Measurements from ENCODE around the gene FYN.

FYN gene

DNA sequence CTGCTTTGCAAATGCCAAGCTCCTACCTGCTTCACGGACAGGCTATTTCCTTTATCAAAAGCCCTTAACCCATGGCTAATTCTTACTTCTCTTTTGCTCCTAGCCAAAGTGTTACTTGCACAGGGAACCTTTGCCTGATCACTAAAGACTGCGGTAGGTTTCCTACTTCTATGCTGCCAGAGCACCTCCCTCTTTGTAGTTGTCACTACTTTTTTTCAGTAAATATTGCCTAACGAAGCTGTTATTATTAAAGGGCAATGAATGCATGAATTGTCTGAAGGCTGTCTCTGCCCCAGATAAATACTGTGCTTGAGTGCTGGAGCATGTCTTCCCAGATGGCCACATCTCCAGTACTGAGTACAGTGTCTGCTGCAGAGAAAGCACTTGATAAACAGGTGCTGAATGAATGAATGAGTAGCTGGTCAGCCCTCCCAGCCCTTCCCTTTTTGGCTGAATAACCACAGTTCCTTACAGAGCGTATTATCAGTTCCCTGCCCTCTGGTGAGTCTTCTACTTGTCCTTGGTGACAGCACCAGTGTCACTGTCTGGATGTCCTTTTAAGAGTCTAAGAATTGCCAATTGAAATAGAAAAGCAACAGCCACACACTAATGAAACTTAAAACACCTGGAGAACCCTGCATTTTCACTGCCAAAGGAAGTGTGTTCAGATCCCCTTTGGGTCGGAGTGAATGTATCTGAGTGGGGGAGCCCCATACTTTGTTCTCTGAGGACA, 194.0 kb downstream of the FYN start:
- no peak overlapping the region for H3K9ac ChIP-seq (ENCODE audit: low read length)
- H3K9me2 ChIP-seq (replicated peaks; ENCODE audit: insufficient read depth, low read length): no peaks in the 10 kb centered on the region
- H3K27ac ChIP-seq (ENCODE audit: low read depth, low read length): no peak overlapping the region
- TF ChIP-seq, protein P1, sequence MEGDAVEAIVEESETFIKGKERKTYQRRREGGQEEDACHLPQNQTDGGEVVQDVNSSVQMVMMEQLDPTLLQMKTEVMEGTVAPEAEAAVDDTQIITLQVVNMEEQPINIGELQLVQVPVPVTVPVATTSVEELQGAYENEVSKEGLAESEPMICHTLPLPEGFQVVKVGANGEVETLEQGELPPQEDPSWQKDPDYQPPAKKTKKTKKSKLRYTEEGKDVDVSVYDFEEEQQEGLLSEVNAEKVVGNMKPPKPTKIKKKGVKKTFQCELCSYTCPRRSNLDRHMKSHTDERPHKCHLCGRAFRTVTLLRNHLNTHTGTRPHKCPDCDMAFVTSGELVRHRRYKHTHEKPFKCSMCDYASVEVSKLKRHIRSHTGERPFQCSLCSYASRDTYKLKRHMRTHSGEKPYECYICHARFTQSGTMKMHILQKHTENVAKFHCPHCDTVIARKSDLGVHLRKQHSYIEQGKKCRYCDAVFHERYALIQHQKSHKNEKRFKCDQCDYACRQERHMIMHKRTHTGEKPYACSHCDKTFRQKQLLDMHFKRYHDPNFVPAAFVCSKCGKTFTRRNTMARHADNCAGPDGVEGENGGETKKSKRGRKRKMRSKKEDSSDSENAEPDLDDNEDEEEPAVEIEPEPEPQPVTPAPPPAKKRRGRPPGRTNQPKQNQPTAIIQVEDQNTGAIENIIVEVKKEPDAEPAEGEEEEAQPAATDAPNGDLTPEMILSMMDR (IDR thresholded peaks at IDR 0.05; ENCODE audit: insufficient read depth, low read length, poor library complexity, severe bottlenecking): no peak
- TF ChIP-seq EZH2phosphoT487 (conservative IDR thresholded peaks at IDR 0.05; ENCODE audit: low read length): no peak
- no peak overlapping the region for H3K4me2 ChIP-seq (ENCODE audit: low read depth, low read length, poor library complexity, severe bottlenecking)
- H3K9me3 ChIP-seq (ENCODE audit: insufficient read depth, low read length): no peaks in the 10 kb centered on the region
- no peaks in the 10 kb centered on the region for H3K36me3 ChIP-seq (ENCODE audit: low read length)
- no peaks in the 10 kb centered on the region for H3K27me3 ChIP-seq (ENCODE audit: low read length)
- no peak overlapping the region for H2AFZ ChIP-seq (ENCODE audit: low read depth, low read length, severe bottlenecking)
- H3K79me2 ChIP-seq (ENCODE audit: insufficient read depth, low read length): no peaks in the 10 kb centered on the region
- H3K4me3 ChIP-seq (ENCODE audit: insufficient read depth, low read length, poor library complexity, severe bottlenecking): no peak overlapping the region
- no peaks in the 10 kb centered on the region for H4K20me1 ChIP-seq (ENCODE audit: low read depth, low read length)
- no peaks in the 10 kb centered on the region for H3F3A ChIP-seq (ENCODE audit: insufficient read depth)

DNA sequence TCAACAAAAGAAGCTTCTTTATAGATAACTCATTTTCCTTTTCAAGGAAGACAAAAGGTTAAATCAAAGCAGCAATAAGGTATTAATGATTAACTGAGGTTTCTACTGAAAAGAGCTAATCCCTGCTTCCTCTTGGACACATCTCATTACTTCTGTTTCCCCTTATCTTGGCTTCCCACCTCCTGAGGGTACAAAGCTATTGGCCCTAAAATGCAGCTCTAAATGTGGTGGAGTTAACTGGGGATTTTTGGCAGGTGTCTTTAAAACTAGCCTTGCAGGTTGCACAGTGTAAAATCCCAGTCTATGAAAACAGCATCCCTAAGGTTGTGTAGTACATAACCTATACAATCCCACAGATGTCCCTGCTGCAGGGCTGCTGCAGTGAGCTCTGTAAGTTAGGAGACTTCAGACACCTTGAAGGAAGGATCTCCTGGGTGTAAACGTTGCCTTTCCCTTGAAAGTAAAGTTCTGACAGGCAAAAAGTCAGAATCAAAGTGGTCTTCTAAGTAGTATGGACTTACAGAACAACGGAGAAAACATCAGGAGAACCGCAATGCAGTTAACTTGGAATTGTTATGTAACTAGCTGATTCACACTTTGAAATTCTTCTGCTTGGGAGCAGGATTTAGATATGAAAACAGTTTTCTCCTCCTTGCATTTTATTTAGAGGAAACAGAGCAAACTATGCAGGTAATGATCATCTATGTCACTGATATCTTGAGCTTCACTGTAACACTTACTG, 195.8 kb downstream of the FYN start:
- H3K9ac ChIP-seq (ENCODE audit: low read length): no peak overlapping the region
- no peaks in the 10 kb centered on the region for H3F3A ChIP-seq (ENCODE audit: insufficient read depth)
- H3K79me2 ChIP-seq (ENCODE audit: insufficient read depth, low read length): no peaks in the 10 kb centered on the region
- no peaks in the 10 kb centered on the region for H3K36me3 ChIP-seq (ENCODE audit: low read length)
- H3K4me3 ChIP-seq (ENCODE audit: insufficient read depth, low read length, poor library complexity, severe bottlenecking): no peak overlapping the region
- no peaks in the 10 kb centered on the region for H4K20me1 ChIP-seq (ENCODE audit: low read depth, low read length)
- no peaks in the 10 kb centered on the region for H3K9me2 ChIP-seq (replicated peaks; ENCODE audit: insufficient read depth, low read length)
- H3K27me3 ChIP-seq (ENCODE audit: low read length): no peaks in the 10 kb centered on the region
- TF ChIP-seq EZH2phosphoT487 (conservative IDR thresholded peaks at IDR 0.05; ENCODE audit: low read length): no peak
- TF ChIP-seq, protein P1 (IDR thresholded peaks at IDR 0.05; ENCODE audit: insufficient read depth, low read length, poor library complexity, severe bottlenecking): no peak
- H2AFZ ChIP-seq (ENCODE audit: low read depth, low read length, severe bottlenecking): no peak overlapping the region
- no peaks in the 10 kb centered on the region for H3K9me3 ChIP-seq (ENCODE audit: insufficient read depth, low read length)
- H3K27ac ChIP-seq (ENCODE audit: low read depth, low read length): no peak overlapping the region
- no peak overlapping the region for H3K4me2 ChIP-seq (ENCODE audit: low read depth, low read length, poor library complexity, severe bottlenecking)

DNA sequence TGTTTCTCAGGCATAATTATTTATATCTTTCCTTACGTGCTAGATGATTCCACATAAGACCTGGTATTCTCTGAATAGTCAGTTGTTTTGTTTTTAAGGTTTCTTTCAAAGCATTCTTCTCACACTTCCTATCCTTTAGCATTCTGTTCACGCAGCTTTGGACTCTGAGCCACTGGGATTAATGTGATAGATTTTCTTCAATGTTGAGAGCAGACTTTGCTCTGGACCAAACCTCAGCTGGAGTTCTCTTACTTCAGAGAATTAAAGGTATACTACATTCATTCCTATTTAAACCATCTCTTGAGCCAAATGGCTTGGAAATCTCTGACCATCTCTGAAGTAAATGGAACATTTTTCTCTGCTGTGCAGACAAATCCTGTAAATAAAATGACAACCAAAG, 196.9 kb downstream of the FYN start:
- Histone ChIP-seq H2AFZ (ENCODE audit: low read depth, low read length, severe bottlenecking) (no peak overlapping the region), H3K27me3 (ENCODE audit: low read length) (no peaks in the 10 kb centered on the region), H3K4me3 (ENCODE audit: insufficient read depth, low read length, poor library complexity, severe bottlenecking) (no peak overlapping the region), H3F3A (ENCODE audit: insufficient read depth) (no peaks in the 10 kb centered on the region), H3K36me3 (ENCODE audit: low read length) (no peaks in the 10 kb centered on the region), H3K4me2 (ENCODE audit: low read depth, low read length, poor library complexity, severe bottlenecking) (no peak overlapping the region), H3K9me3 (ENCODE audit: insufficient read depth, low read length) (no peaks in the 10 kb centered on the region), H3K9me2 (replicated peaks; ENCODE audit: insufficient read depth, low read length) (no peaks in the 10 kb centered on the region), H3K27ac (ENCODE audit: low read depth, low read length) (no peak overlapping the region), H4K20me1 (ENCODE audit: low read depth, low read length) (no peaks in the 10 kb centered on the region), H3K9ac (ENCODE audit: low read length) (no peak overlapping the region), H3K79me2 (ENCODE audit: insufficient read depth, low read length) (no peaks in the 10 kb centered on the region)
- no peak for TF ChIP-seq EZH2phosphoT487 (conservative IDR thresholded peaks at IDR 0.05; ENCODE audit: low read length)
- TF ChIP-seq, protein P1 (IDR thresholded peaks at IDR 0.05; ENCODE audit: insufficient read depth, low read length, poor library complexity, severe bottlenecking): no peak

Data from SU-DHL-6 (cell line).